GM18861 (cell line): ENCODE data around the gene NCBP2L.

ENCODE experiments used
- ATAC-seq: cut with Tn5 transposase; IDR thresholded peaks from one replicate; pipeline ENCODE4 v1.9.1; 2021; ENCODE audit not compliant: unreplicated experiment

The NCBP2L gene

DNA sequence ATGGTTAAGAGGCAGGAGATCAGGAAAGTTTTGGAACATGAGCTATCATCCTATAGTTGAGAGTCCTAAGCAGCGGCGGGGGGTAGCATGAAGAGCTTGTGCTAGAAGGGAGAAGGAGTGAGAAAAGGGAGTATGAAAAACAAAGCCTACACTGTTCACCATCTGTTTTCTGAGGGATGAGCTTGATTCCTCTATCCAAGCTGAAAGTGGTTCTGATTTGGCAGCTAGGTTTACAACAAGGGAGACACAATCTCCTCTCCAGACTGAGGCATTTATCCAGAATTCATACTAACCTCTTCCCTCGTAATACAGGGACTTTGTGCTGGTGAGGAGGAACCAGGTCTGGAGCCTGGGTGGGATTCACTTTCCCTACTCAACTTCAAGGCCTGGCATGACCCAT is 25.5 kb upstream of the NCBP2L start:
- no peak for ATAC-seq

DNA sequence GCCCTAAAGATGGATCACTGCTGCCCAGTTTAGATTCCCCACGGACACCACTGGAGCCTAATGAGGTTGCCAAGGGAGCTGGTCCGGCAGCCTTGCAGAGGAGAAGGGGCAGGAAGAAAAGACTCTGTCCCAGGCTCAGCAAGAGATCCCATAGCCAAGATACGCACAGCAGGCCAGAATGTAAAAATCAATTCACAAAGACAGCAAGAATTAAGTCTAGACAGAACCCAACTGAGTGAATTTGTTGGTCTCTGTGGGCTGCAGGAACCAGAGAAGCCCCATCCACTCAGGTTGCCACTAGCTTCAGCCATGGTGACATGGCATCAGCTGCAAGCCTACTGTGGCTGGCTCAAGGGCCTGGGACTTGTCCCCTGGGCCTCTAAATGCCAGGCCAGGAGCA is 24.8 kb upstream of the NCBP2L start:
- no peak for ATAC-seq

DNA sequence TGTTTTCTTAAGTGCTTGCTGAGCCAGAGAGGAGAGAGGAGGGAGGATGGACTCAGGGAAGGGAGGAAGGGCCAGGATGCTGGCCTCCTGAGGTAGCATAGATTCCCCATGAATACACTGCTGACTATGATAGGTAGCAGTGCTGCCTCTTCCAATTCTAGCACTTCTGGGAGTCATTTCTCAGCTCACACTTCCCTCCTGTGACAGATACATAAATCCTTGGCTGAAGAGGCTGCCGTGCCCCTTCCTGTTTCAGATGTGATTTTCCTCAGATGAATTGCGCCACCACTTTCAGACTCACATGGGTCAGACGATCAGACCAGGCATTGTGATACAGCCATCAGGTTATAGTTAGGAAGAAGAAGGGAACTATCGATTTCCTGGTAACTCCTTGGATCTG is 24.3 kb upstream of the NCBP2L start:
- ATAC-seq = no peak

DNA sequence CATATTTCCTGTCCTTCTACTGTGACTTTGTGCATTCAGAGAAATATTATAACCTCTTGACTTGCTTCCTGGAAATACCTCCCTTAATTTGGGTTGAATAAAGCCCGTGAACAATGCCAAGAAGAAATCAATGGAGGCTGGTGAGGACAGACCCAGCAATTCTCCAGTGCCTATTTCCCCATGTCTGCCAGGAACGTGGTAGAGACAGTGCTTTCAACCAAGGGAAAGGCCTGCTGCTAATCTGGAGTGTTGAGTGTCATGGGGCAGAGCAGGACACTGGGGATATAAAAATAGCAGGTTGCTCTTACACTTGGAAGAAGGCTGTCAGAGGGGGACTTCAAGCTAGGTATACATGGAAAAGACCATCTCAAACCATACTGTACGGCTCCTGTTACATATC is 21.8 kb upstream of the NCBP2L start:
- ATAC-seq = no peak

DNA sequence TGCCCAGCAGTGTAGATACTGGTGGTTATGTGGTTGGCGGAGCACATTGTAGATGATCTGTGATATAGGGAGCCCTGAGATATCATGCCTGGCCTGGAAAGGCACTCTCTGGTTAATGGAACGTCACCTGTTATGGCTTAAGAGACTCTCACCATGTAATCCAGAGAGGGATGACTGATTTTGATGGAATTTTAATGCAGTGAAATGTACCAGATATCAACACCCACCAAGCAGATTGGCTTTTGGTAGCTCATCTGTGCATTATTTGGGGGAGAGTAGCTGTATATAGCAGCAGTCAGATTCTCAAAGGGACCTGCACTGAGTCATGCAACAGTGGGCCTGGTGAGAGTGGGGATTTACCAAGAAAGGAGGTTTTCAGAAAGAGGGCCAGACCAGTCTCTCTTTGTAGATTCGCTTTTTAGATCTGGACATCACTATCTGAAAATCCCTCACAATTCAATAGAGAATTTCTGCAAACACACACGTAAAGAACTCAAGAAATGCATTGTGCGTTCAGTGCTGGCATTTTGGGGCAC is 19.2 kb upstream of the NCBP2L start:
- no peak for ATAC-seq

DNA sequence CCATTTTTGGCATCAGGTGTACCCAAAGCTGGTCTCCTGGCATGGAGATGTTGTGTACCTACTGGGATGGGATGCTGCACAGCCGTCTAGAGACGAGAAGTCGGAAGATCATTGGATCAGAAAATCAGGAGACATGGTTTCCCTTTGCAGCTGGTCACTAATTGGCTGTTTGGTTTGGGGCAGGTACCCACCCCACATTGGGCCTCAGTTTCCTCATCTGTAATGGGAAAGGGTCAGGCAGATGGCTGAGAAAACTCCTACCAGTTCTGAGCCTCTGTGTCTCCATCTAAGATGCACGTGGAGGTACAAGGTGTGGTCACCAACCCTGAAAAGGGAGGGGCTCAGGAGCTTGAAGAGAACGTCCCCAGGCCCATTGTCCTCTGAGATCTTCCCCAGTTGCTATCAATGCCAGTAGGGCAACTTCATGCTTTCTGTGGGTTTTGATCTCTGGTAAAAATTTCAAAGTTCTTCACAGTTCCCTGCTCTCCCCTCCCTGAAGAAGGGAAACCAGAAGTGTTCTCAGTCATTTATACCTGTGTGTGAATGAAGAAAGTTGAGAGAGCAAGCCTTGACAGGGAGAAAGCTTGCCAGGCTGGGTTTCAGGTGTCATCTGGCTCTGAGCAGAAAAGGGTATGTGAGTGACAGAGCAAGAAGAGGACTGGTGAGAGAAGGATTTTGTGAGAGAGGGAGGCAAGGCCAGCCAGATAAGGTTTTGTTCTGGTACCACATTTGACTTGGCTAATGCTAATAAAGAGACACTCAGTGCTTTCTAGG is 17.0 kb upstream of the NCBP2L start:
- no peak for ATAC-seq

DNA sequence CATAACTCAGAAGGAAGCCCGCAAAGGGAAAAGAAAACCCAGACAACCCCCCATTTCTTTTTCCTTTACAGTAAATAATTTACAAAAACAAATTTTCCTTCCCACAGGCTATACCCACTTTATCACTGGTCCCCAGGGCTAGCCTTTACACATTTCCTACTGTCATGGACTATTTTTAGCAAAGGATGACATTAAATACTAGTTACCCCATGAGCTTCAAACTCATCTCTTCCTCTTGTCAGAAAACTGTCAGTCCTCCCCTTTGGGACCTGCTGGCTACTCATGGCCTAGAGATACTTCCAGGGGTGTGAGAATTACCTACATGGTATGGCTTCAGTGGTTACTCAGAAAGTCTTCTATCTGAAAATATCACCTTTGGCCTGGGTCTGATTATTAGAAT is 13.9 kb upstream of the NCBP2L start:
- ATAC-seq = no peak

DNA sequence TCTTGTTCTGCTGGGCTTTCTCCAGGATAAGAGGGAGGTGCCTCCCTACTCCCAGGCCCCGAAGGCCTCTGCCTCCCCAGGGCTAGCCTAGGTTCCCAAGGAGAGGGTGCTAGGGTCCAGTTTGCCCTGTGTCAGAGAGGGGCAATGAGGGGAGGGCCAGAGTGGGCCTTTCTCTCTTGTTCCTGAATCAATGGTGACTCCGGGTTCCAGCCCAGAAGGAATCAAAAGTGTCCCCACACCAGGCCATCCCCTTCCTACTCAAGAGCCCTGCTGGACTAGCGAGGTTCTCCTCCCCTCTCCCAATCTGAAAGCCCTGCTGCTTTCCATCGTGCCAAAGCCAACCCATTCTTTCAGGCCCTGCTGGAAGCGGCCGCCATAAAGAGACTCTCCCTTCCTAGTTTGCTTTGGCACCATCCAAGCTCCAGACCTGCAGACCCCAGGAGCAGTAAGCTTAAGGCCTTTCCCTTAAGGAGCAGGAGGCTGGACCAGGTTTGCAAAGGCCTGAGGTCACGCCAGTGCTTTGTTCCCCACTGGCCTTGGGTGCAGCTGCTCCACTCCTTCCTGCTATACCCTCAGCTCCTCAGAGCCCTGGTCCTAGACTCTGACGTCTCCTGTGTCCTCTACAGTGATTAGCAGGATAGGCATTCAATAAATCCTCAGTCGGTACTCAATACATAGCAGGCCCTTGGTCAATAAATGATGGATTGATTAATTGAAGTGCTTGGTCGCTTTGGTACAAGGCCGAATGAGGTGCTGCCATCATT is 12.5 kb upstream of the NCBP2L start:
- ATAC-seq = no peak

DNA sequence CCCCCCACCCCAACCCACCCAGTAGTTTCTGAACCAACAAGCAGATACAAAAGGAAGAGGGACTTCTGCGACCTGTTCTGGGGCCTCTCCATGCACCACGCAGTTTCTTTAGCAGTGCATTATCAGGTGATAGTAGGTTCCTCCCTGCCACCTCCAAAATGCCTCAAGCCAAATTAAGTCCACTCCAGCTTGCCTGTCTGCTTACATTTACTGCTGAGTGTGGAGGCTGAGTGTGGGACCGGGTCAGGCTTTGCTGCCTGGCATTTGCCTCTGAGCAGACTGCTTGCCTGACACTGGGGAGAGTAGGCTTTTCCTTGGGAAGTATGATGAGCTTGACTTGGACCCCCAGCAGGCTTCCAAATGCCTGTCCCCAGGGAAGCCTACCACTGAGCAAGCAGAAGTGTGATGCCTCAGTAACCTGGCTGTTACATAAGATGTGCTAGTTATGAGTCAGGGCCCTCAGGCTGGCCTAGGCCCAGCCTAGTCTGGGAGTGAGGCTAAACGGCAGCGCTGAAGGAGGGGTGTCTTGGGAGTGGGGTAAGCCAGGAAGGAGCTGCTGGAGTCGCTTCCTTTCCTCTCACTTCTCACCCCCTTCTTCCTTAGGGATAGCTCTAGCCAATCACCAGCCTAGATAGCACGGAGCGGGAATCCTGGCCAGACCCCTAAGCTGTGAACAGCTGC is 10.9 kb upstream of the NCBP2L start:
- ATAC-seq = no peak

DNA sequence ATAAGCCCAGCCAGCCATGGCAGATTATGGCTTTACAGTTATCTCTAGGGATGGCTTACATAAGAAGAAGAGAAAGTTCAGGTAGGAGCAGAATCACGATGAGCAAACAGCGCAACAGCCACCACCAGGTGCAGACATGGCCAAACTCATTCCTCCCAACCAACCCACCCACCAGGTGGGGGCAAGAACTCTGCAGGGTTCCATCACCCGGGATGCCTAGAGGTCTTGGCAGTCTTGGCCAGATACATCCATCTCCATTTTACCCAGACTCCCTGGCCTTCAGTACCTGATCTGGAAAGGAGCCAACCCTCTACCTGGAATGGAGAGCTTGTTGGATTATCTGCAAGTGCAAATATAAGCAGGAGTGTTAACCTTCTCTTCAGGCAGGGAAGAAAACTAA is 9.5 kb upstream of the NCBP2L start:
- ATAC-seq = no peak

DNA sequence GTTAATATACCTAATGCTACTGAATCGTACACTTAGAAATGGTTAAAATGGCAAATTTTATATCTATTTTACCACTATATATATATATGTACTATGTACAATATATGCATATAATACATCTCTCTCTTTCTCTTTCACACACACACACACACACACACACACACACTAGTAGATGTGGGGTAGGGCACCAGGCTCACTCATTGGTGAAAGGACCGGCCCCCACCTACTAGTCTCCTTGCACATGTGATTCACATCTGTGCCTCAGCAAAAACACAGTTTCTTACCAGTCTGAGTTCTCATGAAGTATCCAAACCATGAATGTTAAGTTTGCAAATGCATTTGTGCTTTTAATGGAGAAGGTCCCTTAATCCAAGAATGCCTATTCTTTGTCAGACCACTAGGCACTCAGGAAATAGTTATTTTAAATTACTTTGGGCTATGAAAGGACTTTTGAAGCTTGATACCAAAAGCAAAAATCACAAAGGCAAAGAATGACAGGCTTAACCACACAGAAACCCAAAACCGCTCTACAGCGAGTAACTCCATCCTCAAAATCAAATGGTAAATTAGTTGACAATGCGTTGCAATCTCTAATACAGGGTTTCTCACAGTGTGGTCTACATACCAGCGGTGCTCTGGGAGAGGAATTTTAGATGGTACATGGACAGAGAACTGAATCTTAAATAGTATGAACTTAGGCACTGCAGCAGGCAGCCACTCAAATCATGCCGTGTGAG is 7.8 kb upstream of the NCBP2L start:
- ATAC-seq = no peak

DNA sequence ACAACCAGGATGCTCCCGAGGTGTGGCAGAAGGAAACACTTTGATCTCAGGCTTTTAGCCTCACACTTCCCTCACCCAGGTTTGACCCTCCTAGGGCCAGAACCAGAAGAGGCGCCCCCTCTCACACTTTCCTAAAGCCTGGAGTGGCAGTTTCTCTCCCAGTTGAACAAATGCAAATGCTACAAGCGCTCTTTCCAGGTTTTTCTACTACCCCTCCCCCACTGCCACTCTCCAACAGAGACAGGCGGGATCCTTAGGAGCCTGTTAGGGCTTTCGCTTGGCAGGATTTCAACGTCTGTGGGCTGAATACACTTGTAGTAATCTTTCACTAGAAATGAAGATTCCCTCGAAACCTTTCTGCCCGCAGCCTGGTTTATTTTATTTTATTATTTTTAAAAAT is 4.3 kb upstream of the NCBP2L start:
- ATAC-seq = no peak

DNA sequence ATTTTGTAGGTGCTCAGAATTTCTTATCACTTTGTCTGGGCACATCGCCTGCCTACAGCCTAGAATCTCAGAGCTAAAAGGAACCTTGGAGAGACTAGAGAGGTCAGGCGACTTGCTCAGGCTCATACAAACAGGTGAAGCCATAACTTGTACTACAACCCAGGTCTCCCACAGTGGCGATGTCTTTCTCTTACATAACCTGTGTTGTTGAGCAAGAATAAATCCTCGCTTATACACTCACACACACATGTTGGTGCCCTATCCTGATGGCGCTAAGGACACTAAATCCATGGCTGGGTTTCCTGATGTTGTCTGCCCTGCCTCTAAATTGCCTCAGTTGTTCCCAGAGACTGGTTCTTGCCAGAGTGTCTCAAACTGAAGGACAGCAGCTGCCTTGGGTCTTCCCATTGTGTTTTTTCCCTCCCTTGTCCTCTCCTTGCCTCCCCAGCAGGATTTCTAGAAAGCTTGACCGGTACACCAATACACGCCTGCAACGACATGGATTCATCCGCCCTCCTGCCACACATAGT is 3.6 kb upstream of the NCBP2L start:
- ATAC-seq = no peak

DNA sequence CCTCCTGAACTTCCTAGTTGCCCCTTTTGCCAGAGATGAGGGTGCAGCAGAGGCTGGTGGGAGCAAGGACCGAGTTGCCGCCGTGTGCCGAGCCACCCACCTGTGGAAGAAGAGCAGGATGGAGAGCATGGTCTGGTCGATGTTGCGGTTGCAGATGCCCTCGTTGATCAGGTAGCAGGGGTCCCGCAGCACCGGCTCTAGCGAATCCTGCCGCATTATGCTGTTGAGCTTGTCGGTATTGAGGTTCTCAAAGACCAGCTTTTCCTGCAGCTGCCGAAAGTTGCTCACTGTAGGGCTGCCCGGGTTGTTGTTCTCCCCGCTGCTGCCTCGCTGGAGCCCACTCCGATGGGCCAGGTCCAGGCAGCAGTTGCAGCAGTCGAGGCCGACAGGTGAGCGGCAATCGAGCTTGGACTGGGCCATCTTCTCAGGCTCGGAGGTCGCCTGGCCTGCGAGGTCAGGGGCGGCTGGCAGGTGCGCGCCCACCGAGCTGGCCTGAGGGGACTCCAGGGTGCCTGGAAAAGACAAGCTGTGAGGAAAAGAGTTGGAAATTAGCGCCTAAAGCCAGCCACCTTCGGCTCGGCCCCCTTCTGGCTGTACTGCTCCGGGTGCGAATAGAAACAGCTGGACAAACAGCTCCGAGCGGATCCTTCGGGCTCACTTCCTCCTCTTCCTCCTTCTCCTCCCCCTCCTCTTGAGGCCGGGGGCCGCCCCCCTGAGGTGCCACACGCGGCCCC is 2.4 kb upstream of the NCBP2L start:
- no peak for ATAC-seq

DNA sequence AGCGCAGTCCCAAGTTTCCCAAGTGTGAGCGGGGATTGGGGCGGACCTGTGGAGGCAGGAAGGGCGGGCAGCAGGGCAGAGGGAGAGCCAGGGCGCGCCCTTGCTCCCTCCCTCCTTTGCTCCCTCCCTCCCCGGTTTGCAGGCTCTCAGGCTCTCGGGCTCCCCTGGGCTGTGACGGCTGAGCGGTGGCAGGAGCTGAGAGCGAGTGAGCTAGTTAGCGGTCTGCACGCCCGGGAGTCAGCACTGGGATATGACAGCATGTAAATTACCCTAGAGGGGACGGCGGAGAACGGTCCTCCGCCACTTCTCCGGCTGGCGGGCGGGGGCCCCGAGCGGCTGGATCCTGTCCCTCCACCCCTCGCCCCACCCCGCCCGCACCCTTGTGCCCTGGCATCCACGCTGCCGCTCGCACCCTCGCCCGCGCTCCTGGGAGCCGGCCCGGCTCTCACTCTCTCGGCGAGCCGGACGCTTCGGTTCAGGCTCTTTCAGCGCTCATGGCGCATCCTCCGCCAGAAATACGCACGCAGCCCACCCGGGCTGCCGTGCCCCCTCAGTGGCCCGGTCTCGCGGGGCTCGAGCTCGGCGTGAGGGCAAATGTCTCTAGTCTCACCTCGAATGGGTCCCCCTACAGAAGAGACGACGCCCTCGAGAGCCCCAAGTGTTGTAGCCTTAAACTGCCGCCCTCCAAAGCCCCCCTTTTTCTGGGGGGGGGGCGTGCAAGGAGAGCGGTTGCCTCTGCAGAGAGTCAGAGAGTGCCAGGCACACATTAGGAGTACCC is 1.6 kb upstream of the NCBP2L start, which contains the start of gene TSC22D3:
Gene TSC22D3, minus strand, starts transcription at position 54 of the 778 bp plus-strand sequence. CDS start 368 bp downstream, outside the sequence.
- peak; percentile 82 for ATAC-seq

DNA sequence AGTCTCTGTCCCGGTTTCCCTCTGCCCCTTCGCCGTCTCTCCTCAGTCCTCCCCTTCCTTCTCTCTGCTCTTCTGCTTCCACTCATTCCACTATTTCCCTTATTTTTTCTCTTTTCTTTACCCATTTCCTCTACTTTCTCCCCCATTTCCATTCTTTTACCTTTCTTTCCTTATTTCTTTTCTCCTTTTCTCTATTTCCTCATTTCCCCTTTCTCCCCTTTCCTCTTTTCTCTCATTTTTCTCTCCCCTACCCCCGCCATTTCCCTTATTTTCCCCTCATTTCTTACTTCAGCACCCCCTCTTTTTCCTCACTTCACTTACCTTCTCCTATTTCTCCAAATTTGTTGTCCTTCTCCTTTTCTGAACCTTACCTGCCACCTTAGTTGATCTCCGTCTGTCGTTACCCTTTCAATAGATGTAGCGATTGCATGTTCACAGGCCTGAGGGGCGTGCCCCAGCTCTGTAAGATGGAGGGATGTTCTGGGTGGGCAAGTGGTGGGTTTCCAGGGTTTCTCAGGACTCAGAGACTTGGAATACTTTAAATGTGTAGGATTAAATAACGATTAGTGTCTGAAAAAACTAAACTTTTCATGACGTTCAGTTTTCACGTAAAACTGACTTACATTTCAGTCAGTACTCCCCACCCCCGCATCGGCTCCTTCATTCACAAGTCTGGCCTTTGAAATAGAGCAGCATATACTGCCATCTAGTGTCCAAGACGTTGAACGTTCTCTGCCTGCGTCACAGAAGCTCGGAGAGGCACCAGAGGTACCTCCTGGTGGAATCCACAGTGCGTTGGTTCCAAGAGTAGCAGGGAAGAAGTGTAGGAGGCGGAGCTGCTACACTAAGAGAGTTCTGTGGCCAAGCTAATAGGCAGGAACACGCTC is 641 bp upstream of the NCBP2L start:
- peak; percentile 75 for ATAC-seq

DNA sequence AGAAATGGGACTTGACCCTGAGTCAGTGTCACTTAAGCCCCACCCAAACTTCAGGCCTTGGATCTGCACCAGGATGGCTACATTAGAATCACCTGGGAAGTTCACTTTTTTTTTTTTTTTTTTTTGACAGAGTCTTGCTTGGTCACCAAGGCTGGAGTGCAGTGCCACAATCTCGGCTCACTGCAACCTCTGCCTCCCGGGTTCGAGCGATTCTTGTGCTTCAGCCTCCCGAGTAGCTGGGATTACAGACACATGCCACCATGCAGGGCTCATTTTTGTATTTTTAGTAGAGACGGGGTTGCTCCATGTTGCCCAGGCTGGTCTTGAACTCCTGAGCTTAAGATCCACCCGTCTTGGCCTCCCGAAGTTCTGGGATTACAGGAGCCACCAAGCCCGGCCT is 3.0 kb downstream of the NCBP2L start:
- ATAC-seq = no peak

DNA sequence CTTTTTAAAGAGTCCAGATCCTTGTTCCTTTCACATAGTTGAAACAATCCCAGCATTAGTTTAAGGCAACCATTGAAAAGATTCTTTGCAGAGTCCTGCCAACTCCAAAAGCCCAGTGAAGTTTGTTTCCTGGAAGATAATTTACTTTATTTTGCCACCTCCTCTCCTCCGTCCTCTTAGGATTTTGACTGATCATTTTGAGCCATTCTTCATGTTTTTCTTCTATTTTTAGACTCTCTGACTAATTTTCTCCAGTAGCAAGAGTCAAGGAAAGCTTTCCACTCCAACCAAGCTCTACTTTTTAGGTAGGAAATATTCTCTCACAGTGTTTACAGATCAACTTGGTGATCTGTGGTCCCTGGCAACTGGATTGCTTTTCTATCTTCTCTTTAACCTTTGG is 10.3 kb downstream of the NCBP2L start:
- ATAC-seq = no peak
